SIG-M5 treated with dmso at 0.1 percent for 504 hours (cell line): ENCODE measurements around the gene PRC1.

Source experiments
- DNase-seq: peaks from one replicate; lab custom pipeline; 2025; ENCODE audit not compliant: unreplicated experiment; lab: John Stamatoyannopoulos, UW

Gene PRC1

GRCh38 chr15:90956274-90957030 is 37.9 kb downstream of the PRC1 start:
- peak; percentile 42 for DNase-seq

GRCh38 chr15:90955624-90956273 is 38.6 kb downstream of the PRC1 start:
- DNase-seq = no peak

- DNase-seq = peak; percentile 96
Measured at GRCh38 chr15:90954712-90955623, 39.4 kb downstream of the PRC1 start, which contains the start of gene RCCD1. Gene RCCD1, plus strand, starts transcription at chr15:90954884. Its CDS starts 1,851 bp downstream, at chr15:90956735.

- DNase-seq = no peak
Measured at GRCh38 chr15:90953947-90954711, 40.2 kb downstream of the PRC1 start.

- no peak for DNase-seq
Measured at GRCh38 chr15:90952901-90953677, 41.2 kb downstream of the PRC1 start.

GRCh38 chr15:90950676-90951075 is 43.7 kb downstream of the PRC1 start:
- DNase-seq = no peak

- no peak for DNase-seq
Measured at GRCh38 chr15:90949979-90950675, 44.2 kb downstream of the PRC1 start.

GRCh38 chr15:90948506-90948905 is 45.8 kb downstream of the PRC1 start:
- no peak for DNase-seq

- no peak for DNase-seq
Measured at GRCh38 chr15:90947577-90948357, 46.6 kb downstream of the PRC1 start.

GRCh38 chr15:90946941-90947576 is 47.3 kb downstream of the PRC1 start:
- no peak for DNase-seq

GRCh38 chr15:90946538-90946937 is 47.8 kb downstream of the PRC1 start:
- DNase-seq = no peak

GRCh38 chr15:90945091-90945490 is 49.2 kb downstream of the PRC1 start:
- no peak for DNase-seq

GRCh38 chr15:90942354-90943120 is 51.8 kb downstream of the PRC1 start:
- no peak for DNase-seq

- DNase-seq = no peak
Measured at GRCh38 chr15:90941038-90941437, 53.3 kb downstream of the PRC1 start.

- DNase-seq = no peak
Measured at GRCh38 chr15:90939756-90940155, 54.6 kb downstream of the PRC1 start.

- DNase-seq = no peak
Measured at GRCh38 chr15:90938261-90938660, 56.1 kb downstream of the PRC1 start.

- no peak for DNase-seq
Measured at GRCh38 chr15:90936823-90937222, 57.5 kb downstream of the PRC1 start.
